GM13977 (cell line): Measurements from ENCODE around the gene PCNX2.
A peak's percentile ranks its signal among the peaks of the same experiment; 100 is the strongest.

Experiments used
- DNase-seq: peaks from one replicate; pipeline ENCODE4 v3.0.0; 2012; ENCODE audit warnings: low spot score
- in situ Hi-C: fragments of 300-500 bp; cut with MboI; formaldehyde crosslinking; loops from one replicate; pipeline ENCODE4 v1.12.0; 2022; ENCODE audit warnings: low sequenced_read_pairs, low pct_unique_long_range_greater_than_20kb, mixed read lengths, inconsistent platforms; ENCODE audit not compliant: unreplicated experiment
- TF ChIP-seq, protein P1 (sequence below): IDR thresholded peaks from 2 replicates; pipeline ENCODE4 v1.5.1; 2012; ENCODE audit warnings: mild to moderate bottlenecking, control low read depth; ENCODE audit not compliant: insufficient read depth; ENCODE audit errors: extremely low read depth, missing control alignments

PCNX2 gene, protein sequence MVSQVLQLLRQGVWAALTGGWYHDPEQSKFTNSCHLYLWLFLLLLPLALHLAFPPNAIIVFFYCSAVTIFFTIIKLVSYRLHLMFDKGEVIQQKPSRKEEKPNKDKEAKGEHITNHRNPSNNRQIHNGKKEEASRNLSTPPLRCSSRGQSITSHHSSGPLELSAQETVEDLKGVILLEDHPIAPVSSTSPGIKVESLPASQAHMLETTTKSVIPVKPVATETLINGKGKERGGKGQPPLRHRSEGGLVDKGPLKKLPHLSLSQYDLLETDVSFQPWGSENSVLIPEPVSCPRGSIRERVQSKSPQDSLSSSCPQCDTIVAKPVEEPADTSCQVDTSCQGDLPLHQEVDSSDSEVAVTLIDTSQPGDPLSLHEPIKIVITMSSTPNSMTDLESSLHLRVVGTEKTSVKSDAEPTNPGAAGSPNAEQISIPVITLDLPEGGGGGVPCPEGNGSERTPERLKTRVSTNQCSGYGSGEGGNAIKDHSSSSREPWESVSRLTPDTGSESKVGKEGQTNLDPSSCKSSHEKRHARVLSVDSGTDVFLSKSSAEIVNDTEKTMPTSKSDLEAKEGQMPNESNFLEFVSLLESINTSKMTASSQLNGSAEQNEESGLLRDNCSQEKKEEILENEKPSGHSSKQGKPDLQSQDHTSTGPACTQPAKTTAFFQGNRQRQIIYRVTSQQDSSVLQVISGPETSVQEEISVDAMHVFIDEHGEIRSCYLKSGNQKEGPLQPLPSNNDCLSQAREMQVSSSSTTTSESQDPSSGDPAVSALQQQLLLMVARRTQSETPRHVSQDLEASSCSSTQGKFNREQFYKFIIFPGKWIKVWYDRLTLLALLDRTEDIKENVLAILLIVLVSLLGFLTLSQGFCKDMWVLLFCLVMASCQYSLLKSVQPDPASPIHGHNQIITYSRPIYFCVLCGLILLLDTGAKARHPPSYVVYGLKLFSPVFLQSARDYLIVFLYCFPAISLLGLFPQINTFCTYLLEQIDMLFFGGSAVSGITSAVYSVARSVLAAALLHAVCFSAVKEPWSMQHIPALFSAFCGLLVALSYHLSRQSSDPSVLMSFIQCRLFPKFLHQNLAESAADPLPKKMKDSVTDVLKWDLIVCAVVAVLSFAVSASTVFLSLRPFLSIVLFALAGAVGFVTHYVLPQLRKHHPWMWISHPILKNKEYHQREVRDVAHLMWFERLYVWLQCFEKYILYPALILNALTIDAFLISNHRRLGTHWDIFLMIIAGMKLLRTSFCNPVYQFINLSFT (N-terminal part only)

DNA sequence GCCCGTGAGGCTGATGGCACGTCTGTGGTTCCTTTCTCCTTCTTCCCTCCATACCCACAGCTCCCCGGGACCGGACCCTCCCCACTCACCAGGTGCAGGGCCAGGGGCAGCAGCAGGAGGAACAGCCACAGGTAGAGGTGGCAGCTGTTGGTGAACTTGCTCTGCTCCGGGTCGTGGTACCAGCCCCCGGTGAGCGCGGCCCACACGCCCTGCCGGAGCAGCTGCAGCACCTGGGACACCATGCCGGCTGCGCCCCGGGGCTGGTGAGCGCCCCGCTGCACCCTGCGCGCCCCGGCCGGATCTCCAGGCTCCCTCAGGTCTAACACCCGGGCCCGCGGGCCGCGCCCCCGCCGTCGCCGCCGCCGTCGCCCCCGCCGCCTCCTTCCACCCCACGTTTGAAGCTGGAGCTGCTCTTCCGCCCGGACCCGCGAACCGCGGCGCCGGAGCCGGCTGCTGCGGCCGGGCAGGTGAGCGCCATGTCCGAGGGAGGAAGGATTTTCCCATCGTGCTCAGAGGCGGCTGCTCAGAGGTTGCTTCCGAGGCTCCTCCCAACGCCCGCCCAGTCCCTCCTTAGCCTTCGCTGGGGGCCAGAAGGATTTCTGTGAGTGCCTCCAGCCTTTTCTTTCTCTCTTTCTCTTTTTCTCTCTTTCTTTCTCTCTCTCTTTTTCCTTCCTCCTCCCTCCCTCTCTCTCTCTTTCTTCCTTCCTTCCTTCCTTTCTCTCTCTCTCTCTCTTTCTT, at the start of gene PCNX2:
TSS of gene PCNX2 (minus strand) at position 489 of the 738 bp plus-strand sequence. CDS start at position 242, 247 bp downstream.
- TF ChIP-seq, protein P1, sequence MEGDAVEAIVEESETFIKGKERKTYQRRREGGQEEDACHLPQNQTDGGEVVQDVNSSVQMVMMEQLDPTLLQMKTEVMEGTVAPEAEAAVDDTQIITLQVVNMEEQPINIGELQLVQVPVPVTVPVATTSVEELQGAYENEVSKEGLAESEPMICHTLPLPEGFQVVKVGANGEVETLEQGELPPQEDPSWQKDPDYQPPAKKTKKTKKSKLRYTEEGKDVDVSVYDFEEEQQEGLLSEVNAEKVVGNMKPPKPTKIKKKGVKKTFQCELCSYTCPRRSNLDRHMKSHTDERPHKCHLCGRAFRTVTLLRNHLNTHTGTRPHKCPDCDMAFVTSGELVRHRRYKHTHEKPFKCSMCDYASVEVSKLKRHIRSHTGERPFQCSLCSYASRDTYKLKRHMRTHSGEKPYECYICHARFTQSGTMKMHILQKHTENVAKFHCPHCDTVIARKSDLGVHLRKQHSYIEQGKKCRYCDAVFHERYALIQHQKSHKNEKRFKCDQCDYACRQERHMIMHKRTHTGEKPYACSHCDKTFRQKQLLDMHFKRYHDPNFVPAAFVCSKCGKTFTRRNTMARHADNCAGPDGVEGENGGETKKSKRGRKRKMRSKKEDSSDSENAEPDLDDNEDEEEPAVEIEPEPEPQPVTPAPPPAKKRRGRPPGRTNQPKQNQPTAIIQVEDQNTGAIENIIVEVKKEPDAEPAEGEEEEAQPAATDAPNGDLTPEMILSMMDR = no peak
- DNase-seq = peak; percentile 88
- in situ Hi-C loops = no loop called here

DNA sequence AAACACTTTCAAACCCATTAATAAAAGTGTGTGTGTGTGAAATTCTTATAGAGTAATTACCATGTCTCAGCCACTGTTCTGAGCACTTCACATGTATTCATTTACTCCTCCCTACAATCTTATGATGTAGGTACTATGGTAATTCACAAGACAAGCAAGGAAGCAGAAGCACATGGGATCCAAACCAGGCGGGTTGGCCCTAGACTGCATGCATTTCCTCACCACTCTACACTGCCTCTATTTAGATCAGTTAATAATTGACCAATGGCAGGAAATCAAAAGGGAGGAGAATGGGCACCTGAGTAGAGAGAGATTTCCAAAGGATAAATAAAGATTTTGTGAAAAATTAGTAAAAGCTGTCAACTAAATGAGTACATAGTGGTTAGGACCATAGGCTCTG, 47.7 kb upstream of the PCNX2 start:
- DNase-seq = no peak
- in situ Hi-C loops = no loop called here
- TF ChIP-seq, protein P1 = no peak

DNA sequence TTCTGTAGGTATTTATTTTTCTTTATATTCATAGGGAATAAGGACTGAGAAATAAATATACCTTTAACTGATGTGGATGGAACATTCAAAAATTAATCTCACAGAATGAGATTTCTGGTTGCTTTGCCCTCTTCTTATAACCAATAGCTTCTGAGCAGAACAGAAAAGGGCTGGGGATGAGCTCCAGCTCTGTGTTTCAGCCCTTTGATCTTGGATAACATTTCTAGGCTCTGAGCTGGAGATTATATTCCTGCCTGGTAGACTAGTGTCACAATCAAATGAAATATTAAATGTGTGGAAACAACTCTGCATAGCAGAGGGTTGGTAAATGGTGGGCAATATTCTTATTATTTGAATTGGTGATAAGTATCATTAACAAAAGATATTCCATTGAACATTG, 46.6 kb upstream of the PCNX2 start:
- DNase-seq = no peak
- TF ChIP-seq, protein P1 = no peak
- in situ Hi-C loops = no loop called here

DNA sequence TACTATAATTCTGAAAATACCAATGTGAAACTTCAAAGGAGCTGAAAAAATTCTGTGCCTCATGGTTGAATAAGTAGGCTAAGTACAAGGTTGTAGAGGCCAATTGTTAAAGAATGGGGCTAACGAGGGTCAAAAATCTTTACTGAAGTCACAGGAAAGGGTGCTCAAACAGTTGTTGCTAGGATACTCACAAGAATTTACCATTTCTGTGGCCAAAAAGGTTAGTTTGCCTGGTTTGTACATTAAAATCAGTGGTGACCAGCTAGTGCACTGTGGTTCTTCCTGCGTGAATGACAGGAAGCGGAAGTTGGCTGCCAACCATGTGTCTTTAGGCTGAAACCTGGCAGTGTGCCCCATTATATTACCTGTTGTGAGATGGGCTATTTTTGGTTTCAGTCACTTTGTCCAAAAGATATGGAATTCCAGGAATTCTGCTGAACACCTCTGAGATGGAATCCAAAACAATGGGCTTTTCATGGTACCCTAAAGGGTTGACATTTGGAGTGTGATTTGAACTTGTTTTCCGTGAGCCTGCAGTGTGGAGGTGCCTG, 45.5 kb upstream of the PCNX2 start:
- no peak for DNase-seq
- TF ChIP-seq, protein P1 = no peak
- in situ Hi-C loops = no loop called here

DNA sequence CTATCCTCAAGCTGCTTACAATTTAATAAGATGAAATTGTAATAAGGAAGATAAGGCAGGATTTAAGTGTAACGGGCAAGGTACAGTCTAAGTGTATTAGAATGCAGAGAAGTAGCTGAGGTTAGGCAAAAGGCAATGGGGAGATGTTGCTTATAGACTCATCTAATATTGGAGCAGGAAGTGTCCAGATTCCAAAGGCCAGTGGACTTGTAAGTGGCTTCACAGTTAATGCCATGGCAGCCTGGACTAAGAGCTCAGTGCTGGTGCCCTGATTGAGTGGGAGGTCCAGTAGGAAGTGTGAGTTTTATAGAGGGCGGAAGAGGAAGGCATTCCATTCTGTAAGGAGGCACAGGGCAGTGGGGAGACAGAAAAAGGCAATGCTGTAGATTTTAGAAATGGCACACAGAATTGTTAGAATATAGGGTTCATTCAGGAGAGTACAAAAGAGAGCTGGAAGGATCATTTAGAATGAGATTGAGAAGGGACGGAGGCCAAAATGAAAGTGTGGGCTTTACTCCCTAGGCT, 44.6 kb upstream of the PCNX2 start:
- no peak for DNase-seq
- TF ChIP-seq, protein P1 = no peak
- in situ Hi-C loops = no loop called here
